MM.1S (cell line): ENCODE results near the gene CPB2.

Experiments
- DNase-seq: peaks from one replicate; pipeline ENCODE4 v3.0.0-alpha.2; 2015
- H2AFZ ChIP-seq: fragments of 300-600 bp; sonication (generic); 2 replicates; pipeline ENCODE4 v1.6.0; 2016; ENCODE audit warnings: antibody characterized with exemption, low read length
- H3F3A ChIP-seq: fragments of 300-600 bp; sonication (generic); 2 replicates; pipeline ENCODE4 v1.6.1; 2016; ENCODE audit warnings: mild to moderate bottlenecking, antibody characterized with exemption, low read length, moderate library complexity, mixed read lengths; ENCODE audit not compliant: insufficient read depth
- H3K27ac ChIP-seq: fragments of 300-600 bp; sonication (generic); 2 replicates; pipeline ENCODE4 v1.5.1; 2016; ENCODE audit warnings: mild to moderate bottlenecking, low read length
- H3K27me3 ChIP-seq: fragments of 300-600 bp; sonication (generic); replicated peaks from 2 replicates; pipeline ENCODE4 v1.6.0; 2016; ENCODE audit warnings: low read length; ENCODE audit not compliant: insufficient read depth
- H3K36me3 ChIP-seq: fragments of 300-600 bp; sonication (generic); replicated peaks from 2 replicates; pipeline ENCODE4 v1.6.1; 2016; ENCODE audit warnings: mild to moderate bottlenecking, low read length, mixed read lengths; ENCODE audit not compliant: insufficient read depth
- H3K4me1 ChIP-seq: fragments of 300-600 bp; sonication (generic); 2 replicates; pipeline ENCODE4 v1.6.1; 2016; ENCODE audit warnings: low read length, mixed read lengths
- H3K4me2 ChIP-seq: fragments of 300-600 bp; sonication (generic); 2 replicates; pipeline ENCODE4 v1.6.0; 2016; ENCODE audit warnings: low read depth, low read length
- H3K4me3 ChIP-seq: fragments of 300-600 bp; sonication (generic); 2 replicates; pipeline ENCODE4 v1.5.1; 2016; ENCODE audit warnings: low read length, mixed read lengths
- H3K79me2 ChIP-seq: fragments of 300-600 bp; sonication (generic); 2 replicates; pipeline ENCODE4 v1.6.1; 2016; ENCODE audit warnings: mixed run types, low read length, mixed read lengths
- H3K9ac ChIP-seq: fragments of 300-600 bp; sonication (generic); 2 replicates; pipeline ENCODE4 v1.6.1; 2016; ENCODE audit warnings: low read length, mixed read lengths
- H3K9me2 ChIP-seq: fragments of 300-600 bp; sonication (generic); replicated peaks from 2 replicates; pipeline ENCODE4 v1.6.1; 2016; ENCODE audit warnings: mild to moderate bottlenecking, low read length, mixed read lengths; ENCODE audit not compliant: insufficient read depth
- H3K9me3 ChIP-seq: fragments of 300-600 bp; sonication (generic); replicated peaks from 2 replicates; pipeline ENCODE4 v1.6.1; 2016; ENCODE audit warnings: mild to moderate bottlenecking, low read length, mixed read lengths; ENCODE audit not compliant: insufficient read depth
- H4K20me1 ChIP-seq: fragments of 300-600 bp; sonication (generic); 2 replicates; pipeline ENCODE4 v1.6.1; 2016; ENCODE audit warnings: mild to moderate bottlenecking, low read length, moderate library complexity, mixed read lengths; ENCODE audit not compliant: insufficient read depth
- CTCF ChIP-seq: fragments of 300-600 bp; sonication (generic); IDR thresholded peaks from 2 replicates; pipeline ENCODE4 v1.5.1; 2016; ENCODE audit warnings: antibody characterized with exemption, low read length, mixed read lengths
- EZH2 ChIP-seq: fragments of 300-600 bp; sonication (generic); optimal IDR thresholded peaks from 2 replicates; pipeline ENCODE3; 2017; ENCODE audit warnings: low read depth, mild to moderate bottlenecking, antibody characterized with exemption, low read length, mixed read lengths
- EZH2phosphoT487 ChIP-seq: fragments of 300-600 bp; sonication (generic); IDR thresholded peaks from 2 replicates; pipeline ENCODE4 v1.6.1; 2018; ENCODE audit warnings: antibody characterized with exemption, low read length

Gene CPB2

DNA sequence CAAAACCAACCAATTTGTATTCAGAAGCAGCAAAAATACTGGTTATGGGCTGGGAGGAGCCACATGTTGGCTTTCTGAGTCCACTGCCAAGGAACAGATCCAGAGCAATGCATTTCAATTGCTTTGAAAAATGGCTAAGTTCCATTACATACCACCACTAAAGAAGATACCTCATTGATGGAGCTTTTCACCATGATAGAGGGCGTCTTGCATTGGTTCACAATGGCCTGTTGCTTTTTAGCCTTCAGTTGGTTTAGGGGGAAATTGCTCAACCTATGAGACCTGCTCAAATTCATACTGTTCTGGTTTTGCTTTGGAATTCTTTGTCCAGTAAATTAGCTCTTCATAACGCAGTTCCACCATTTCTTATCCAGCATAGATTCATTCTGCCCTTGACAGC, 21.2 kb upstream of the CPB2 start:
- Histone ChIP-seq H2AFZ (no peak overlapping the region), H3F3A (peaks cover 25% of the 10 kb centered on the region), H3K36me3 (peaks cover 5% of the 10 kb centered on the region; the same call in 1 of the 2 replicates), H3K4me1 (no peaks in the 10 kb centered on the region), H3K27me3 (no peaks in the 10 kb centered on the region), H4K20me1 (no peaks in the 10 kb centered on the region), H3K79me2 (no peaks in the 10 kb centered on the region), H3K9ac (no peak overlapping the region), H3K4me3 (no peak overlapping the region), H3K9me3 (no peaks in the 10 kb centered on the region), H3K9me2 (no peaks in the 10 kb centered on the region), H3K27ac (no peak overlapping the region), H3K4me2 (no peak overlapping the region)
- no peak for DNase-seq
- TF ChIP-seq EZH2 = no peak
- no peak for TF ChIP-seq CTCF
- no peak for TF ChIP-seq EZH2phosphoT487

GRCh38 chr13:46124967-46125933, 20.4 kb upstream of the CPB2 start:
- no peaks in the 10 kb centered on the region for H3K4me1 ChIP-seq
- no peaks in the 10 kb centered on the region for H3K9me2 ChIP-seq
- H3K27me3 ChIP-seq = no peaks in the 10 kb centered on the region
- H3K4me2 ChIP-seq = no peak overlapping the region
- H3K9ac ChIP-seq = no peak overlapping the region
- no peak overlapping the region for H3K4me3 ChIP-seq
- peaks cover 23% of the 10 kb centered on the region for H3F3A ChIP-seq
- no peak overlapping the region for H2AFZ ChIP-seq
- DNase-seq = no peak
- H3K79me2 ChIP-seq = no peaks in the 10 kb centered on the region
- H3K36me3 ChIP-seq = peaks cover 4% of the 10 kb centered on the region; the same call in 1 of the 2 replicates
- H4K20me1 ChIP-seq = no peaks in the 10 kb centered on the region
- no peak overlapping the region for H3K27ac ChIP-seq
- H3K9me3 ChIP-seq = no peaks in the 10 kb centered on the region
- TF ChIP-seq EZH2phosphoT487 (no peak), EZH2 (no peak), CTCF (no peak)

GRCh38 chr13:46124531-46124966, 19.7 kb upstream of the CPB2 start:
- no peak for TF ChIP-seq CTCF
- no peak for TF ChIP-seq EZH2
- no peak for TF ChIP-seq EZH2phosphoT487
- H3K79me2 ChIP-seq = no peaks in the 10 kb centered on the region
- no peaks in the 10 kb centered on the region for H3K9me2 ChIP-seq
- no peak overlapping the region for H2AFZ ChIP-seq
- no peak overlapping the region for H3K27ac ChIP-seq
- no peak overlapping the region for H3K4me2 ChIP-seq
- no peak overlapping the region for H3K9ac ChIP-seq
- peaks cover 23% of the 10 kb centered on the region for H3F3A ChIP-seq
- H3K27me3 ChIP-seq = no peaks in the 10 kb centered on the region
- H3K4me1 ChIP-seq = no peaks in the 10 kb centered on the region
- DNase-seq = no peak
- no peaks in the 10 kb centered on the region for H4K20me1 ChIP-seq
- no peaks in the 10 kb centered on the region for H3K9me3 ChIP-seq
- H3K4me3 ChIP-seq = no peak overlapping the region
- 0 out of 2 replicates have a peak, but pooled peaks cover 3% of the 10 kb centered on the region for H3K36me3 ChIP-seq
